GM18519 (cell line): ENCODE measurements around the gene TBC1D7.

Experiments
- ATAC-seq: cut with Tn5 transposase; IDR thresholded peaks from one replicate; pipeline ENCODE4 v1.9.1; 2021; ENCODE audit warnings: mild to moderate bottlenecking, moderate library complexity; ENCODE audit not compliant: unreplicated experiment, low FRiP score

Gene TBC1D7

DNA sequence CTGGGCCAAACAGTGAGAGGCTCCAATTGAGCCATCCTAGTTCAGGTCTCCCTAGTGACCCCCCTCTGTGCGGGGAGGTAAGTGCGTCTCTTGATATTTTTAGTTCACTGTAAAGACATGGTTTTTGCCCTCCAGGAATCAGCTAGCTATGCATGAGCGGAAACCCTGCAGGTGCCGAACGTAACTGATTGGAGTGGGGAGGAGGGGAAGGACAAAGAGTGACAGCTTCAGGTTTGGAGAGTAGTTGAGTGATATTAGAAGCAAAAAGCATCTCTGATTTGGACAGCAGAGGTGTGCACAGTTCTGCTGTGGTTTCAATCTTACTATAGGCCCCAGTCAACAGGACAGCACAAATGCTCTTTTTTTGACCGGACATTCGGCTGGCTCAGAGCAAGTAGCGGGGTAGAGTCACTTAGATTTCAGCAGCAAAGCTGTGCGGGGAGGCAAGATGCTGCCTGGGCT is 31.8 kb downstream of the TBC1D7 start:
- no peak for ATAC-seq

DNA sequence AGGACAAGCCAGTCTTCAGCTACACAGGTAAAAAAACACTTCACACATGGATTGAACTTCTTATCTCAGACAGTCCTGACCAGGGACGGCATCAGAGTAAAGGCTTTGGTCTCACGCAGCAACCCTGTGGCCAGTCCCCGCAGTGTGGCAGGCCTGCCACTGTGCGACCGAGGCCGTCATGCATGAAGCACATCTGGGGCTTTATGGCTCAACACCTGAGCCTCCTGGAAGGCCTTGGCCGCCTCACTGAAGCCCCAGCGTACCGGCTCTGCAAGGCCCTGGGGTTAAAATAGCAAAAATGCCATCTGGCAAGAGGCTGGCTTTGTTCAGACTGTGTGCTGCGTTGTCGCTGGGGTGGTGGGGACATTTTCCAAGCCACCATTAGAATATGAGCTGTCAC is 32.8 kb downstream of the TBC1D7 start:
- no peak for ATAC-seq

DNA sequence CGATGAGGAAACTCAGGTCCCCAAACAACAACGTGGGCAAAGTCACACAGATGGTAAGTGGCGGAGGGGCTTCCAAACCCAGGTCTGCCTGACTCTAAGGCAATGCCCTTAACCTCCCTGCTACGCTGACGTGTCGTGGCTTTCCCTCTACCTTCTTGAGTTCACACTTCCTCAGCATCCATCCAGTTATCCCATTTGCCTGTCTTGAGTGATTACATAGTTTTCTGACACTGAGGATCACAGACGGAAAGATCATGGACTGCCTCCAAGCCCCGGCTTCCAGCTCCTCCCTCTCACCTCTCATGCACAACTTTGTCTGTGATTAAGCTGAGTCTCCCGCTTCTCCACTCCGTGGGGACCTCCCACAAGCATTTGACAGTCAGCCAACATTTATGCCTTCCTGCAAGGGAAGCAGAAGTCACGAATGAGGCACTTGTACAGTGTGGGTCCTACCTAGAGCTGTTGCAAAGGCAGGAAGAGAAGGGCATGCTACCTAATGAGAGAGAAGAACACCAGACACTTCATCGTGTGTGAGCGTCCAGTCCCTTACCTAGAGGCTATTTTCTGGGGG is 33.8 kb downstream of the TBC1D7 start:
- ATAC-seq: no peak

DNA sequence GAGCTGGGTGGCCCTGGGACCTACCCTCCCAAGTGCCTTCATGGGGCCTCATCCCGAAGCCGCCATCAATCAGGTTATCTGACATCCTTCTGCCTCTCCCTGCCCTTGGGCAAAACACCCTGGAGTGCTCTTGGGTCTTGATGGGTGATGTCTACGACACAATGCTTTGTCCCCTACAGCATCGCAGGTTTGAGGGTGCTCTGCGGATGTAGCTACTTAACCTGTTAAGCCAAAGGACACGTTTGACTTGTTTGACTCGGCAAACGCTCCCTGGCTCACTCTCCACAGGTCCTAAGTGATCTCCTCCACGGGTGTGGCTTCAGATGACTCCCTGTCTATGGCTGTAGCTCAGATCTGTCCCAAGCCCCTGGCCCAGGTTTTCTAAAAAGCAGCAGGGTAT is 35.6 kb downstream of the TBC1D7 start:
- no peak for ATAC-seq

DNA sequence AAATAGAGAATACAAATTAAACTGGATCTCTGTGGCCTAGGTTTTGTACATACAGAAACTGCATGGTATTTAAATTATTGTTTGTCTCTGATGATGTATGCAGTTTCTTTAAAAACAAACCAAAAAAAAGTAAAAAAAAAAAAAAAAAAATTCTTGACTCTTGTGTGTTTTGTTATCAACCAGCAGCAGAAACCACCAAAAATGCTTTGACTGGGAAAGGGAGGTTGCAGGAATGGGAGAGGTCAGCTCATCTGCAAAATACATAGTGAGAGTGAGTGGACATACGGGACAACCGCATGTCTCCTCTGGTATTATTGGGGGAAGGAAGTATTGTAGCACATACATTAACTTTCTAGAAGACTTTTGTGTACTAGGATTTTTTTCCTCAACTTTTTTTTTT is 38.0 kb downstream of the TBC1D7 start:
- no peak for ATAC-seq

DNA sequence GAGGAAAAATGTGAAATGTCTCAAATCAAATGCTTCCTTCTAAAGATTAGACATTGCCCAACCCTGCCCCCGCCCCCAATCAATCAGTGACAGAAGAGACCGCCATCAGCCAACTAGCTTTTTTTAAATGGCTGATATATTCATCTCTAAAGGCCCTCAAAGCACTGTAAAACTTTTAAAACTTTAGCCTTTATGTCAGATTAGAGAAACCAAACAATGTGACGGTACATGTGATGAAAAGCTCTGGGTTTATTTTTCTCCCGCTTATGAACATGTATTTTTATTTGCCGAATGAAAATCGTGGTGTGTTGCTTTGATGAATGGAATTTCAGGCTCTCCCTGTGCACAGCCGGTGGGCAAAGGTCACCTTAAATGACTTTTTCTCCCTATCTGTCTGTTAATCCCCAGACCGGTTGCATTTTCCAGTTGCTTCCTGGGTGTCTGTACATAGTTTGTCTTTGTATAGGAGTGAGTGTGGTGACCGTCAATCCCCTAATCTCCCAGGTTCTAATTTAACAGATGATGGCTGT is 38.5 kb downstream of the TBC1D7 start:
- no peak for ATAC-seq

DNA sequence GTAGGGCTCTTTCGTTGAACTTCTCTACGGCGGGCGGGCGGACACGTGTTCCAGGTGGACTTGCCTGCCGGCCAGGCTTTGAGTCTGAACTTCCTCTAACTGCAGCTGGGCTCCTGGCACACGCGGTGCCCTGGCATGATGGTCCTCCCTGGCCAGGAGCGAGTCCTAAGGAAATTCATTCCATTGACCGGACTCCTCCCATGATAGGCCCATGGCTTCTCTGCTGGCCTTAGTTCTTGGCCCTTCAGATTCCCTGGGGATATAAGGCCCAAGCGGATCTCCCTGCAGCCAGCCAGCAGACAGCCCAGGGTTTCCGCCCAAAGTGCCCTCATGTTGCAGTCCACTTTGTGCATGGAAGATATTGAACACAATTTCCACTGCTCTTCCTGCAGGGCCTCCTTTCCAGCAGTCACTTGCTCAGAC is 39.4 kb downstream of the TBC1D7 start:
- ATAC-seq: no peak

DNA sequence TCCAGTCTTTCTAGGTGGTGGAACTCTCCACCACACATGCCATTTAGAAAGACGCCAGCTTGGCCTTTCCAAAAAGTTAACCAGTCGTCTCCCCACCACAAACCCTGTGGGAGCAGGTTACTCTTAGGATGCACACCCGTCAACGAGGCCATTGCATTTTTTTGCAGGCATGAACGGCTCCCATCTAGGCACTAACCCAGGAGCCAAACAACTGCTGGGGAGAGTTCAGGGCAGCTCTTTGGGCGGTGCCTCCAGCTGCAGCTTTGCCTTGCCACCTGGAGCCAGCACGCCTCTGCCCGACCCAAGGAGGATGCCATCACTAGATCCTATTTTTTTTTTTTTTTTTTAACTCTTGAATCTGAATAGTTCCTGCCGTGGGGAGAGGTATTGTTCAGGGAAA is 39.9 kb downstream of the TBC1D7 start:
- no peak for ATAC-seq

DNA sequence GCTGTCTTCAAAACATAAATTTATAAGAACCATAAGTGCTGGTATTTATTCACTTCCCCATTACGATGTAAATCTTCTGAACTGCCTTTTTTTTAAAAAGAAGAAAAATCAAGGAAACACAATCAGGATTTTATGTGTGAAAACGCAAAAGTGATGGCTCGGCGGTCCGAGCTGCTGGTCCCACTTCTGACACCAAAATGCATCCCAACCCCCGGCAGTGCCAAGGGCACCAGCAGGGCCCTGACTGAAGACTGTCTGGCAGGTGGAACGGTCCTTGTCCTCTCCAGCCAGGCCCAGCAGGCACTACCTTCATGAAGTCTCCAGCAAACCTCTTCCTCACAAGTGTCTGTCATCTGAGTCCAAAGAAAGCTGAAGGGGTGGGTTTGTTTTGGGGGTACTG is 41.2 kb downstream of the TBC1D7 start:
- ATAC-seq: no peak

DNA sequence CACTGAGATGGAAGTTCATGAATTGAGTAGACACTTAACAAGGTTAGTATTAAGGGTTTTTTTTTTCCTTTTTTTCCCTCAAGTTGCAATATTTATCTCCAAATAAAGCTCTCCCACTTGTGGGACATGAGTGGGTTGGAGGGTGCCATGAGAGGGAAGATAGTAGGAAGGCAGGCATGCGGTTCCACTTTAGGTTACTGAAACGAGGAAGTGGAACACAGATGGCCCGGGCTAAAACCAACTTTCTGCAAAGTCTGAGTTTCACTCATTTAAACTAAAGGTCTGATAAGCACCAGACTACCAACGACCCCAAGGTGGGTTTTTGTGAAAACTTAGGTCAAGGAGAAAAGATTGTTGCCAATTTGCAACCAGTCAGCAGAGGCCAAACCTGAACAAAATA is 42.2 kb downstream of the TBC1D7 start:
- no peak for ATAC-seq

DNA sequence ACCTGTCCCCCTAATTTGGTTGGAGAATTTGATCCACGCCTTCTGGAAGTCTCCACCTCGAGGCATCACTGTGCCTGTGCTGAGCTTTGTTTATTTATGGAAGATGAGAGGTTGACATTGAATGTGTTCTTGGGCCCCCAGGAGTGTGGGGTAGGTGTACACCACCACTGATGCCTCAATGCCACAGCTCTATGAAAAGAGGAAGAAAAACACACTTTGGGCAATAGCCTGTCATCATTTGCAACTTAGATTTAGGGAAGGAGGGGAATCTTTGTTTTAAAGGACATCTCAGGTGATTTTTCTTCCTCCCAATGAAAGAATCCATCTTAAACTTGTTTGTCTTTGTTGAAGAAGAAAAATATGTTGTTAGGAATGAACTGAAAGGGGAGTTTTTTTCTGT is 42.6 kb downstream of the TBC1D7 start:
- ATAC-seq: no peak

DNA sequence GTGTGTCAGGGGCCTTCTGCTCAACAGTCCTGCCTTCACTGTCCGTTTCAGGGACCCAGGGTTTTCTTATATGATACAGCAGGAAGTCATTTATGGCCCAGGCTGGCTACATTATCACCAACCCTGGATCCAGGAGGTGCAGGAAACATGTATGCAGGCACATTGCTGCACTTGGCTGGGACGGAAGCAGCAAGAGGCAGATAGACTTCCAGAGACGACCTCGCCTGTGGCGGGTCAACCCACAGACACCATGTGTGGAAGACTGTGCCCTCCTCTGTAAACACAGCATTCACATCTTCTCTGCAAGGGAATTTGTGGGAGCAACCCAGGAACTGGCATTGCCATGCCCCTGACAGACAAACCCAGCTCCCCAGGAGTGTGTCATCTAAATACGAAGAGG is 43.7 kb downstream of the TBC1D7 start:
- ATAC-seq: no peak

DNA sequence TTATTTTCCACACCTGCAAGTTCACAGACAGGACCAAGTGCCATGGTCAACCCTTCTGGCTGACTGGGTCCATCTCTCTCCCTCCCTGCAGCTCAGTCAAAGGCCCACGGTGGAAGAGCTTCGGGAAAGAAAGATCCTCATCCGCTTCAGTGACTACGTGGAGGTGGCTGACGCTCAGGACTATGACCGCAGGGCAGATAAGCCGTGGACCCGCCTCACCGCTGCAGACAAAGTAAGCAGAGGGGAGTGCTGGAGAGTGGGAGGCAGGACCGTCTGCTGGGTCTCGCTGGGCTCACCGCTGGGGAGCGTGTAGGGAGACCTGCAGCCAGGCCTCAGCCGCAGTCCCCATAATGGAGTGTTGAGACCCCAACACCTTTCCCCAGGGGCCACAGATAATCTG is 45.0 kb downstream of the TBC1D7 start:
- ATAC-seq: no peak

DNA sequence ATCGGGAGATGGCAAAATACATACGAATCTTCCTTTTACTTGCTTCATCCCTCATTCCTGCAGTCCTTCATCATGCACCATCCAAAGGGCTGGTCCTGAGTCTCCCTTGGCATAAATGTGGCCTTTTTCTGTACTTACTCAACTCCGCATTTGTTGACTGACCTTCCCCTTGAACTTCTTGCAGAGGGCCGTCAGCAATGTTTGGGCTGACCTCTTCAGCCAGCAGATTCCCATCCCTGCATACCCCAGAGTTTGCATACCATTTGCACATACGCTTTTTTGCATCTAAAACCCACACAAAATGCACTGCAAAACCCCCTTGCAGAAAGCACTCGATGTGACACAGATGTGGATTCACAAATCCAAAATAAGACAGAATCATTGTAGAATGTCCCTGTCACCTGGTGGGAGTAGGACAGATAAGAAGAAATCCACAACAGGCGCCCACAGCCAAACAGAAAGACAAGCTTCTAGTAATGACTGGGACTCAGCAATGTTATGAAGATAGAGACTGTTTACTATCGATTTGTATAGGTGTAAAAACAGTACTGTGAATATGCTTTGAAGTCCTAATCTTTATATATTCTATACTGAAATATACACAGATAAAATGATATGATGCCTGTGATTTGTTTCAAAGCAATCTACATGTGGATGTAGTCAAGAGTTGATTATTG is 45.8 kb downstream of the TBC1D7 start:
- no peak for ATAC-seq

DNA sequence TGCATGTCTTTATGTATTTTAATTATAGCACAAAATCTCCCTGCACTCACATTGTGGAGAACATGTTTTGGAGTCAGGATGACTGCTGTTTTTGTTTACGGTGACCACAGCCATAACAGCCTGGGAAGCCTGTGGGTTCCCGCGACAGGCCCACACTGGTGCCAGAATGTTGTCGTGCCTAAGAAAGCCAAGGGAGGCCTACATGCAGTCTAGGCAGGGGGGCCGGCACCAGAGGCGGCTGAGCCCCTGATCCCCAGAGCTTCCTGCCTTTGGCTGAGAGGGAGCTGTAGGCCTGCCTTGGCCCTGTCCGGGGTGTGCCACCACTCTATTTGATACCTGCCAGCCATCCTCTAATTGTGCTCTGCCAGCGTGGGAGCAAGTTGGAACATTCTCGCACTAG is 46.7 kb downstream of the TBC1D7 start:
- no peak for ATAC-seq

DNA sequence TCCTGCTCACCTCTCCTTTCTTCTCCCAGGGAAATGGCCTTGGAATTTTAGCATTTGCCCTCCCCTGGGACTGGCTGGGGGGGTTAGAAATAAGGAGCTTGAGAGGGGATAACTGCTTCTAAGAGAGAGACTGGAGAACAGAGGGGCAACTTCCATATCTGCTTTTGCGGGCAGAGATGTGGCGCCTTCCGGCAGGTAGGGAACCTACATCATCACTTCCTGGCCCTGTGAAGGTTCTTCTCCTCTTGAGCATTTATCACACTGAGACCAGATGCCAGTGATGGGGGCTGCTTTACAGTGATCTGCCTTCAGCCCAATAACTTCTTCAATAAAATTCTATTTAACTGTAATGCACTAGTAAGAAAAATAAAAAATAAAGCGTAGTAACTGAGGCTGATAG is 48.1 kb downstream of the TBC1D7 start:
- ATAC-seq: no peak

DNA sequence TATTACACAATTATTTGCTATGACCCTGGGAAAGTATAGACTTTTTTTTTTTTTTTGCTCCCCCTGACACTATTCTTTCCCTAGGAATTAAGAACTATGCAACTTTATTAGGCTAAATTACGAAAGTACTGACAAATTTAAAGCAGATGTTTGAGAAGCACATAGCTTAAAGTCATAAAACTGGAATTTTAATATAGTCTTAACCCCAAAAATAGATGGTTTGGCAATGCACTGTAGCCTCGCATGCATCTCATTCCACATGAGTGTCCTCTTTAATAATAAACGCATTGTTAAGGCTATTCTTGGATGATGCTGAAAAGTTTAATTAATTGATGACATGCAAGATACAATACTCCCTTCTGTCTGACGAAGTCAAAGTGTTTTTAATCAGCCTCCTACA is 49.3 kb downstream of the TBC1D7 start:
- no peak for ATAC-seq

DNA sequence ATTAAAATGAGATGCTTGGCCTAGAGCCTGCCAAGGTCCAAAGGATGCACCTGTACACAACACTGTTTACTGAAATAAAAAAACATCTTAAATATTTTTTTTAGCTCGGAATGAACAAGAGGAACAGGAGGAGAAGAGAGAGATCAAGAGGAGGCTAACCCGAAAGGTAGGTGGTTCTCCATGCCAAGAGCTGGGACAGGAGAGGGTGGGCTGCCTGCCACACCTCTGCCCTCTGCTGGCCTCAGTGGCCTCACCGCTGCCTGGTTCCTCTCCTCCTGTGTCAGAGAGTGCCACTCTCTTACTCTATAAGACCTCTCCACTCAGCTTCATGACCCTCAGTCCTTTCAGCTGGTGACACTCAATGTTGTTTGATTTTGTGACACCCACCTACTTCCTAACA is 50.2 kb downstream of the TBC1D7 start:
- ATAC-seq: no peak

DNA sequence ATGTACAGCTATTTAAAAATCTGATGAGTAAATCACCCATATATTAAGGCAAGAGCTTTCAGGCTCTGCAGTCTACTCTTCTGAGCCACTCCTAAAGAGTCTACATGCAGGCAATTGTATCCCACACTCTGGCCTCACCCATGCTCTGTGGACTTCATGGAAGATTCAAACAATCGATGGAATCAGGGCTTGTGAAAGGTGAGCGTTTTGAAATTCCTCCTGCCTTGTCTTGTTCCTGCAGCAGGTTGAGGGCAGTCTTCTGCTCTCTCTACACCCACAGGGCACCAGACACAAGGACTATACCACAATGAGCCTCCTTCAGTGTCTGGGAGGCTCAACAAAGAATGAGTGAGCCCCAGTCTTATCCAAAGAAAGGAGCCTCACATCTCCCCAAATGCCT is 51.1 kb downstream of the TBC1D7 start:
- no peak for ATAC-seq

DNA sequence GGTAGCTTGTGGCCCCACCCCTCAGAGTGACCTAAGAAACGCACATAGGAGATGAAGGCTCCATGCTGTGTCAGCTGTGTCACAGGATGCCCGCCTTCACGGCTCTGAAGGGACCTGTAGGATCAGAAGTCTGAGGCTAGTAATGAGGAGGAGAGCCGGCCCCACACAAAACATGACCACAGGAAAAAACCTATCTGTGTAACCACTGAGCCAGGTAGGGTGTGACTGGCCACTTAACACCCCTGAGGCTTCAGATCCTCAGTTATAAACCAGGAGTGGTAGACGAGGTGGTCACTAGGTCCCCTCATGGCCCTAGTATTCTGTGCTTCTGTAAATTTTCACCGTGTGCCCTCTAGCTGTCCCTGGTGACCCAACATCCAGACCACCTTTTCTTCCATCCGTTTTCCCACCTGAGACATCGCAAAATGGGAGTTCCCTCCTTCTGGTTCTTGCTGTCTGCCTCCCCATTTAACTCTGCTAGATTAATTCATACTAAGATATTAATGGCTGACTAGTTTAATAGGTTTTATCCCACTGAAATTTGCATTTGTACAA is 52.8 kb downstream of the TBC1D7 start:
- ATAC-seq: no peak

DNA sequence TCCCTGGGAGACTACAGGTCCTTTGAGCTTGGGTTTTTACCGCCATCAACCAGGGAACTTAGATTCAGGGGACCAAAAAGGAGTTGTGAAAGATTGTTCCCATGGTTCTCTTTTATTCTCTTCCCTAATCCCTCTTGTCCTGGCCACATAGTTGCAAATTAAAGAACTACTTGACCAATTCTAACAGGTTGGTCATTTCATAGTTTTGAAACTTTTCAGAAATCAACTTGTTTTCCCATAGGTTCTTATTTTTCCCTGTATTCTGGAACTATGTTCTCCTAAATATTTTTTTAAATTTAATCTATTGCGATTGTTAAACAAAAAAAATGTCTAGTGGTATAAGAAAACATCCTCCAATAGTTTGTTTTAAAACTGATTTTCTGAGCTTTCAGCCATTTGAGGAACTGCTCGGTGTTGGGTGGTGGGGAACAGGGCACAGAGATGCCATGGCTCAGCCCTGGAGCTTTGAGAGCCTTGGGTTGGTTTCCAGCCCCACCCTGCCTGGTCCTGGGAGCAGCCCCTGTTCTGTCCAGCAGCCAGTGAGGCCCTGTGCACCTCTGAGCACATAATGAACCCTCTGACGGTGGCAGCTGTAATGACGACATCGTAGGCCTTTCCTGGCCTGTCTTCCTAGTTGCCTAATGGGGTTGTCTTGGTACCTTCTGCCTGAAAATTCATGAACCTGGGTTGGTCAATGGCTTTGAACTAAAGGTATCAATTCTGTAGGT is 53.5 kb downstream of the TBC1D7 start:
- ATAC-seq: no peak
